ENCODE data around the gene ZNF419.

The ZNF419 gene

DNA sequence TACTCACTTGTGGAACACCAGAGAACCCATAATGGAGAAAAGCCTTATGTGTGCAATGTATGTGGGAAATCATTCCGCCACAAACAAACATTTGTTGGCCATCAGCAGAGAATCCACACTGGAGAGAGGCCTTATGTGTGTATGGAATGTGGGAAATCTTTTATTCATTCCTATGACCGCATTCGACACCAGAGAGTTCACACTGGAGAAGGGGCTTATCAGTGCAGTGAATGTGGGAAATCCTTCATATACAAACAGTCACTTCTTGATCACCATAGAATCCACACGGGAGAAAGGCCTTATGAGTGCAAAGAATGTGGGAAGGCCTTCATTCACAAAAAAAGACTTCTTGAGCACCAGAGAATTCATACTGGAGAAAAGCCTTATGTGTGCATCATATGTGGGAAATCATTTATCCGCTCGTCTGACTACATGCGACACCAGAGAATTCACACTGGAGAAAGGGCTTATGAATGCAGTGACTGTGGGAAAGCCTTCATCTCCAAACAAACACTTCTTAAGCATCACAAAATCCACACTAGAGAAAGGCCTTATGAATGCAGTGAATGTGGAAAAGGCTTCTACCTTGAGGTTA, 50.5 kb downstream of the ZNF419 start:
- no peak for DNase-seq
